ENCODE measurements around the gene EMID1. TPM values are rescaled to one million over a fixed set of nuclear protein-coding genes. Genes with fewer than 3 reads are reported as not detected.

EMID1 gene
- total RNA-seq, 1 donor from 2014 or later: 2.3 TPM

DNA sequence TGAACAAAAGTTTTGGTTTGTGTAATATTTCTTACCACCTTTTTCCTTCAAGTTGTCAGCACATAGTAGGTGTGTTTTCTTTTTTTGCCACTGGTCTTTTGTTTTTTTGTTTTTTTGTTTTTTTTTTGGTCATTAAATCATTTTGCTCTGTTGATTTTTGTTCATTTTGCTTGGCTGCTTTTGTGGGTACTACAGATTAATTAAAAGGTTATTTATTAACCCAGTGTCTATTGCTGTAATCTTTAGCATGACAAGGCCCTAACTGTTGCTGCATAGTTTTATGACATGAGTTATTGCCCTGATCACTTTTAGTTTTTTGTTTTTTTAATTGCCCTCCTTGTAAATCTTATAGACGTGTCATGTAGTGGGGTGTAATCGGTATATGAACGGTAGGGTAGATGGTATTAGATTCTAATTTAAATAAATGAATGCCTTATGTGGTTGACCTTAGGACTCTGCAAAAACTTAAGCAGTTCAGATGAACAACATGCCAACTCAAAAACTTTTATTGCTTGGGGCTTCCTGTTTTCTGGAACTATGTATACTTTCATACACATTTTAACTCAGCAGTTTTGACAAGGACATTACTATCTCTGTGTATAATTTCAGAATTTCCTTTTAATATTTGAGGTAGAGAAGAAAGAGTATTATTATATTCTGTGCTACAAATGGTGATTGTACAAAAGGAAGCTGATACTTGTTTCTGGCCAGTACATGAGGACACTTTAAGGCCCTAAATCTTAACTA, 70.3 kb downstream of the EMID1 start:
- no peak for DNase-seq (ENCODE audit: extremely low read depth, low read depth, low spot score)

DNA sequence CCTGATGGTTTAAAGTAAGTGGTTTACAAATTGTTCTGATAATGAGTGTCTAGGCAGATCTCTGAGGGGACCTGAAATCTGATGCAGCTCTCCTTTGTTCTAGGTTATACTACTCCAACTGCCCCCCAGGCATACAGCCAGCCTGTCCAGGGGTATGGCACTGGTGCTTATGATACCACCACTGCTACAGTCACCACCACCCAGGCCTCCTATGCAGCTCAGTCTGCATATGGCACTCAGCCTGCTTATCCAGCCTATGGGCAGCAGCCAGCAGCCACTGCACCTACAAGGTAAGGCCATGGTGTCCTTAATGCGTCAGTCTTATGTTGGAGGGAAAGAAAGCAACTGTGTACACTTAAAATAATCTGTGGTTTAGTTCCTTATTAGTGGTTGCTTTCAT, 72.2 kb downstream of the EMID1 start:
- no peak for DNase-seq (ENCODE audit: extremely low read depth, low read depth, low spot score)

DNA sequence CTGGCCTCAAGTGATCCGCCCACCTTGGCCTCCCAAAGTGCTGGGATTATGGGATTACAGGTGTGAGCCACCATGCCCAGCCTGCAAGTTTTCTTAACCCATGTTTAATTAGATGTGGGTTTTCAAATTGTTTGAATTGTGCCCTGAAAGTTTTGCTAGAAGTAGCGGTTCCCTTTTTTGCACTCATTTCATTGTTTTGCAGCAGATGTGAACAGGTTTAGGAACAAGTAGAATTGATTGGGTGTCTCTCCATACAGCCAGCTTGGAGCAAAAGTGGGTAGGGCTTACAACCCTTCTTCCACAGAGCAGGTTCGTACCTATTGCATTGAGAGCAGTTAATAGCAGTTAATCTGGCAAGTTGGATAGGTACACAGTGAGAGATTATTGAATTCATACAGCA, 78.5 kb downstream of the EMID1 start:
- DNase-seq (ENCODE audit: extremely low read depth, low read depth, low spot score): no peak

- no peak for DNase-seq (ENCODE audit: extremely low read depth, low read depth, low spot score)
Measured at GRCh38 chr22:29288837-29289236, 83.1 kb downstream of the EMID1 start.

DNA sequence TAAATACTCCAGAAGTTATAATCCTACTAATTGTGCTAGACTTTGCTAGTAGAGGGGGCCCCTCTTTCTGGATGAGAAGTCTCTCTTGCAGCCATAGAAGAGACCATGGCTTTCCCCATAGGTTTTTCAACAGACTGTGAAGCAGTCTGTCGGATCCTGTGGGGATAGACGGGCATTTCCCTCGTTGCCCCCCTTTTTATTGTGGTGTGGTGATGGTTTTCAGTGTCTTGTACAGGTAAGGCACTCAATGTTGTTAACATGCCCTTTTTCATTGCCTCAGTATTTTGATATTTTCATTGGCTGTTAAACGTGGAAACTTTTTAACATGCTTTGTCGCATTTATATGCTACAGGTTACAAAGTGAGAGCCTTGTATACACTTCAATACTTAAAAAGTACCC, 84.4 kb downstream of the EMID1 start:
- no peak for DNase-seq (ENCODE audit: extremely low read depth, low read depth, low spot score)

GRCh38 chr22:29291215-29291614, 85.5 kb downstream of the EMID1 start:
- no peak for DNase-seq (ENCODE audit: extremely low read depth, low read depth, low spot score)

- DNase-seq (ENCODE audit: extremely low read depth, low read depth, low spot score): no peak
Measured at GRCh38 chr22:29292379-29292778, 86.7 kb downstream of the EMID1 start.

DNA sequence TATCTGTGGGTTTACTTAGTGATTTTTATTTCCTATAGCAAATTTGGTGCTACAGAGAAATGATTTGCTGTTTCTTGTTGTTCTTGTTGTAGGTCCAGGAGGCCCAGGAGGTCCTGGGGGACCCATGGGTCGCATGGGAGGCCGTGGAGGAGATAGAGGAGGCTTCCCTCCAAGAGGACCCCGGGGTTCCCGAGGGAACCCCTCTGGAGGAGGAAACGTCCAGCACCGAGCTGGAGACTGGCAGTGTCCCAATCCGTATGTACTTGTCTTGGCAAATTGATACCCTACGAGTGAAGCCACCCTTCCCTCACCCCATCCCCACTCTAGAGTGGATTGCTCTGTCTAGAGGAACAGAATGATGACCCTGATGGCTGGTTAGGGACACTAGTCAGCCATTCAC, 92.9 kb downstream of the EMID1 start:
- no peak for DNase-seq (ENCODE audit: extremely low read depth, low read depth, low spot score)

DNA sequence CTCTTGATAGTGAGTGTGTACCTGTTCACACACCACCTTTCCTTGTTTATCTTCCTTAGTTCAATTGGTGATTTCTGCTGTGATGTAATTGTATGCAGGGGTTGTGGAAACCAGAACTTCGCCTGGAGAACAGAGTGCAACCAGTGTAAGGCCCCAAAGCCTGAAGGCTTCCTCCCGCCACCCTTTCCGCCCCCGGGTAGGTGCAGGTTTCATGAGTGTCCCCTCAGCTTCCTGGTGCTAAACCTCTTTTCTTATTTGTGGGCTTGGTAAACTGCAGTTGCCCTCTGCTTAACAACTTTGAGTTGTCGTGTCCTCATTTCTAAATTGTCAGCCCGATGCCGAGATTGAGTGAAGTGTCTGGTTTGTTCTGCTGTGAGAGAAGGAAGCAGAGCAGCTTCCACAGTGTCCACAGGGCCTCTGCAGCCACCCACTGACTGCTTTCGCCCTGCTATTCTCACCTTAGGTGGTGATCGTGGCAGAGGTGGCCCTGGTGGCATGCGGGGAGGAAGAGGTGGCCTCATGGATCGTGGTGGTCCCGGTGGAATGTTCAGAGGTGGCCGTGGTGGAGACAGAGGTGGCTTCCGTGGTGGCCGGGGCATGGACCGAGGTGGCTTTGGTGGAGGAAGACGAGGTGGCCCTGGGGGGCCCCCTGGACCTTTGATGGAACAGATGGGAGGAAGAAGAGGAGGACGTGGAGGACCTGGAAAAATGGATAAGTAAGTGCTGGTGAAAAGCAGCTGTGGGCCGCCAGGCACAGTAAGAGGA, 93.6 kb downstream of the EMID1 start:
- no peak for DNase-seq (ENCODE audit: extremely low read depth, low read depth, low spot score)

DNA sequence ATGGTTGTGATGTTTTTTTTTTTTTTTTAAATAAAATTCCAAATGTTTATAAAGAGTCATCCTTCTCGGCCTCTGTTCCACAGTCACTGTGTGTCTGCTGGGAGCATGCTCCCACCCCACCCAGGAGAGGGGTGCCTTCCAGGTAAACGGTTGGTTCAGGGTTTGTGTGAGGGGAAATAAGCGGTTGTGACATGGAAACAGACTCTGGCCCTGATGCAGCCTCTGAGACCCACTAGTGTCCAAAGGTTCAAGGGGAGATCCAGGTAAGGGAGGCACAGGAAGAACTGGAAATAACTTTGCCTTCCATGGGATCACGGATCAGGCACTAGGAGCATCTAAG, 94.7 kb downstream of the EMID1 start:
- DNase-seq (ENCODE audit: extremely low read depth, low read depth, low spot score): no peak

- no peak for DNase-seq (ENCODE audit: extremely low read depth, low read depth, low spot score)
Measured at GRCh38 chr22:29300807-29301601, 95.3 kb downstream of the EMID1 start.

- DNase-seq (ENCODE audit: extremely low read depth, low read depth, low spot score): no peak
Measured at GRCh38 chr22:29301716-29302401, 96.2 kb downstream of the EMID1 start.

- no peak for DNase-seq (ENCODE audit: extremely low read depth, low read depth, low spot score)
Measured at GRCh38 chr22:29302402-29302680, 96.6 kb downstream of the EMID1 start.

GRCh38 chr22:29302681-29303465, 97.2 kb downstream of the EMID1 start:
- DNase-seq (ENCODE audit: extremely low read depth, low read depth, low spot score): no peak

DNA sequence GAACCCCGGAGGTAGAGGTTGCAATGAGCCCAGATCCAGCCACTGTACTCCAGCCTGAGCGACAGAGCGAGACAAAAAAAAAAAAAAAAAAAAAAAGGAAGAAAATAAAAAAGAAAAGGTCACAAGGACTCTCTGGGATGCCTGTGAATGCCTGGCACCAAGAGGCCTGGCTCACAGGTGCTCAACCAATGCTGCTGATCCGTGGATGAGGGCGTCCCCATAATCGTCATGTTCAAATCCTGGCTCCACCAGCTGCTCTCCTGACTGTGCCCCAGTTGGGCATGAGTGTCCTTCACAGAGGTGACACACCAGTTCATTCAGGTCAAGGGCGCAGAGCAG, 100.1 kb downstream of the EMID1 start:
- DNase-seq (ENCODE audit: extremely low read depth, low read depth, low spot score): no peak

GRCh38 chr22:29306175-29306834, 100.6 kb downstream of the EMID1 start, which contains the start of gene GAS2L1:
Gene GAS2L1, plus strand, starts transcription at chr22:29306650. Its CDS starts 1,456 bp downstream, at chr22:29308106.
- no peak for DNase-seq (ENCODE audit: extremely low read depth, low read depth, low spot score)

- DNase-seq (ENCODE audit: extremely low read depth, low read depth, low spot score): no peak
Measured at GRCh38 chr22:29306835-29307595, 101.3 kb downstream of the EMID1 start.

DNA sequence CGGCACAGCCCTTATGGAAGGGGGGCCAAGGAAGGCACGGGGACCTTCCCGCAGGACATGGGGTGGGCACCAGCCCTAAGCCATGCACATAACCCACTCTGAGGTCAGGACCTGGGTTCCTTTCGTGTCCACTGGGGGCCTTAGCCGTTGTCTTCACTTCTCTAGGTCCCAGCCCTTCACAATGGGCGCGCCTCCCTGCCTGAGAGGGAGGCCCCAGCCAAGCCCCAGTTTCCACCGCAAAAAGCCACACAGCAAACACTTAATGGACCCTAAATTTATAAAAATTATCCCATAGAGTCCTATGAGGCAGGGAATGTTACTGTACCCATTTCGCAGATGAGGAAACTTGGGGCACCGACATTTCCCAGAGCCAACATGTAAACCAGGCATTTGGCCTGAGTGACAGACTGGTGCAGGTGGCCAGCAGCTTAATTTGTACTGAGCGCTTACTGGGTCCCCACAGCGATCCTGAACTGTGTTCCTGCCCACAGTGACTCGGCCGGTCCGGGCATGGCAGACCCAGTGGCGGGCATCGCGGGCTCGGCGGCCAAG, 102.0 kb downstream of the EMID1 start:
- DNase-seq (ENCODE audit: extremely low read depth, low read depth, low spot score): no peak

Data from glomerular endothelial cell (primary cell).